Breast epithelium (tissue), 4 donors: ENCODE data around the gene IFNW1. TPM values are rescaled to one million over a fixed set of nuclear protein-coding genes. Genes with fewer than 3 reads are reported as not detected.

ENCODE experiments used
- DNase-seq, 2 donors: peaks; one replicate each; pipeline ENCODE4 v3.0.0-alpha.2; 2019; ENCODE audit warnings: low spot score in 2 of 2
- H3K27ac ChIP-seq, 2 donors: fragments of 200-600 bp; sonication (generic) in 1 of 2; one replicate each; pipeline ENCODE4 v1.5.1; 2016 to 2019; ENCODE audit warnings: mild to moderate bottlenecking in 1 of 2
- H3K27me3 ChIP-seq, 2 donors: fragments of 200-600 bp; sonication (generic) in 1 of 2; one replicate each; pipeline versions ENCODE4 v1.5.1 to v1.6.0; 2017 to 2019; ENCODE audit warnings: control low read depth in 1 of 2, mild to moderate bottlenecking in 1 of 2
- H3K36me3 ChIP-seq: fragments of 200-600 bp; one replicate; pipeline ENCODE4 v1.5.1; 2019
- H3K4me1 ChIP-seq, 2 donors: fragments of 200-600 bp; sonication (generic); one replicate each; pipeline ENCODE4 v1.5.1; 2016 to 2019; ENCODE audit warnings: control low read depth in 1 of 2
- H3K4me3 ChIP-seq, 3 donors: fragments of 200-600 bp; sonication (generic); 1 replicate in 2 of 3; 2 replicates in 1 of 3; pipeline ENCODE4 v1.5.1; 2016 to 2019; ENCODE audit warnings: mild to moderate bottlenecking in 3 of 3, moderate library complexity in 2 of 3
- H3K9me3 ChIP-seq, 2 donors: fragments of 200-600 bp; sonication (generic) in 1 of 2; one replicate each; pipeline ENCODE4 v1.5.1; 2016 to 2019; ENCODE audit warnings: control low read depth in 1 of 2
- POLR2A ChIP-seq: fragments of 450-650 bp; IDR thresholded peaks from one replicate; pipeline ENCODE4 v1.6.1; 2016; ENCODE audit warnings: antibody characterized with exemption, mild to moderate bottlenecking, moderate library complexity
- POLR2AphosphoS5 ChIP-seq, 3 donors: sonication (generic); formaldehyde crosslinking; IDR thresholded peaks; one replicate each; pipeline ENCODE4 v1.6.1; 2017; ENCODE audit warnings: antibody characterized with exemption in 3 of 3
- intact Hi-C: fragments of 100-400 bp; cut with DNase I; formaldehyde crosslinking; loops from one replicate; pipeline ENCODE4 v1.15.1; 2023; ENCODE audit warnings: low total_unique reads
- total RNA-seq, 3 donors: library from RNA; depleted of rRNA; stranded (reverse); fragments of >200 nt; gene quantifications; one replicate each; pipeline ENCODE4 v1.1.0, GENCODE V29; 2016
- TF ChIP-seq, protein P1 (sequence below), 3 donors: fragments of 450-650 bp; IDR thresholded peaks; one replicate each; pipeline ENCODE4 v1.5.1; 2016 to 2017; ENCODE audit warnings: antibody characterized with exemption in 3 of 3, mild to moderate bottlenecking in 3 of 3, moderate library complexity in 3 of 3

The IFNW1 gene
- total RNA-seq, 3 donors from 2014 or later = not detected

DNA sequence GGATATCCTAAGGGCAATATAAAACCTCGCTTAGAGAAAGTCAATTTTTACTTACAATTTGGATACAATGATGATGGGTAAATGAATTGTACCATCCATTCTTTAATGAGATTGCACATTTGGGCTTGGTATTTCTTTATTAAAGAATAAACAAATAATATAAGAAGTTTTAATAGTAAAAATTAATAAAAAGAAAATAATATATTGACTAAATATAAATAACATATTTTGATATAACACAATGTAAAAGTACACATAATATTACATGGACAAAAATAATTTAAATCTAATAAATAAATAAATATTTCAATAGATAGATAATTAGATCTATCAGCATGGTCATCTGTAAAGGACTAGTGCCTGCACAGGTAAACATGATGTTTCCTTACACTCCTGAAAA lies 23.9 kb upstream of the IFNW1 start:
- H3K9me3 ChIP-seq = no peaks in the 10 kb centered on the region
- DNase-seq = no peak
- no peaks in the 10 kb centered on the region for H3K4me1 ChIP-seq
- H3K27ac ChIP-seq = no peak overlapping the region
- intact Hi-C loops = no loop called here
- TF ChIP-seq POLR2AphosphoS5 (IDR thresholded peaks at IDR 0.05) (no peak), POLR2A (no peak)
- TF ChIP-seq, protein P1, sequence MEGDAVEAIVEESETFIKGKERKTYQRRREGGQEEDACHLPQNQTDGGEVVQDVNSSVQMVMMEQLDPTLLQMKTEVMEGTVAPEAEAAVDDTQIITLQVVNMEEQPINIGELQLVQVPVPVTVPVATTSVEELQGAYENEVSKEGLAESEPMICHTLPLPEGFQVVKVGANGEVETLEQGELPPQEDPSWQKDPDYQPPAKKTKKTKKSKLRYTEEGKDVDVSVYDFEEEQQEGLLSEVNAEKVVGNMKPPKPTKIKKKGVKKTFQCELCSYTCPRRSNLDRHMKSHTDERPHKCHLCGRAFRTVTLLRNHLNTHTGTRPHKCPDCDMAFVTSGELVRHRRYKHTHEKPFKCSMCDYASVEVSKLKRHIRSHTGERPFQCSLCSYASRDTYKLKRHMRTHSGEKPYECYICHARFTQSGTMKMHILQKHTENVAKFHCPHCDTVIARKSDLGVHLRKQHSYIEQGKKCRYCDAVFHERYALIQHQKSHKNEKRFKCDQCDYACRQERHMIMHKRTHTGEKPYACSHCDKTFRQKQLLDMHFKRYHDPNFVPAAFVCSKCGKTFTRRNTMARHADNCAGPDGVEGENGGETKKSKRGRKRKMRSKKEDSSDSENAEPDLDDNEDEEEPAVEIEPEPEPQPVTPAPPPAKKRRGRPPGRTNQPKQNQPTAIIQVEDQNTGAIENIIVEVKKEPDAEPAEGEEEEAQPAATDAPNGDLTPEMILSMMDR (IDR thresholded peaks at IDR 0.05) = no peak
- H3K36me3 ChIP-seq = no peaks in the 10 kb centered on the region
- no peaks in the 10 kb centered on the region for H3K27me3 ChIP-seq
- H3K4me3 ChIP-seq = no peak overlapping the region

- no peak for DNase-seq
- Histone ChIP-seq H3K4me1 (no peaks in the 10 kb centered on the region), H3K27ac (no peak overlapping the region), H3K4me3 (no peak overlapping the region), H3K27me3 (no peaks in the 10 kb centered on the region), H3K36me3 (no peaks in the 10 kb centered on the region), H3K9me3 (peaks cover 0 to 13% of the 10 kb centered on the region in 2 donors)
- TF ChIP-seq, protein P1 (IDR thresholded peaks at IDR 0.05) = no peak
- no peak for TF ChIP-seq POLR2A
- no peak for TF ChIP-seq POLR2AphosphoS5 (IDR thresholded peaks at IDR 0.05)
- intact Hi-C loops = no loop called here
These were observed 18.5 kb upstream of the IFNW1 start for GRCh38 chr9:21160178-21160577.

DNA sequence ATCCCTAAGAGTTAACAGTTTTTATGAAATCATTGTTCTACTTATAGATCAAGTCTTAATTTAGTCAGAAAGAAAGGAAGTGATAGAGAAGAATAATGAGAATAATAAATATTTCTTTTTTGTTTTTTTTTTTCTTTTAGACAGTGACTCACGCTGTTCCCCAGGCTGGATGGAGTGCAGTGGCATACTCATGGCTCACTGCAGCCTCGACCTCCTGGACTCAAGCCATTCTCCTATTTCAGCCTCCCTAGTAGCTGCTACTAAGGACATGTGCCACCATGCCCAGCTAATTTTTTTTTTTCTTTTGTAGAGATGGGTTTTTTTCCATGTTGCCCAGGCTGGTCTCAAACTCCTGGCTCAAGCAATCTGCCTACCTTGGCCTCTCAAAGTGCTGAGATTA lies 13.9 kb upstream of the IFNW1 start:
- no peak overlapping the region for H3K27ac ChIP-seq
- H3K36me3 ChIP-seq = no peaks in the 10 kb centered on the region
- peaks cover 0 to 13% of the 10 kb centered on the region in 2 donors for H3K9me3 ChIP-seq
- no peak overlapping the region for H3K4me3 ChIP-seq
- no peaks in the 10 kb centered on the region for H3K4me1 ChIP-seq
- no peak for TF ChIP-seq POLR2A
- TF ChIP-seq, protein P1 (IDR thresholded peaks at IDR 0.05) = no peak
- no peak for TF ChIP-seq POLR2AphosphoS5 (IDR thresholded peaks at IDR 0.05)
- no peaks in the 10 kb centered on the region for H3K27me3 ChIP-seq
- no peak for DNase-seq
- intact Hi-C loops = no loop called here

GRCh38 chr9:21154018-21154608 lies 12.5 kb upstream of the IFNW1 start:
- no peaks in the 10 kb centered on the region for H3K36me3 ChIP-seq
- DNase-seq = no peak
- H3K27ac ChIP-seq = no peak overlapping the region
- no peaks in the 10 kb centered on the region for H3K27me3 ChIP-seq
- TF ChIP-seq POLR2A = no peak
- intact Hi-C loops = no loop called here
- no peaks in the 10 kb centered on the region for H3K4me1 ChIP-seq
- no peak overlapping the region for H3K4me3 ChIP-seq
- H3K9me3 ChIP-seq = peaks cover 0 to 13% of the 10 kb centered on the region in 2 donors

DNA sequence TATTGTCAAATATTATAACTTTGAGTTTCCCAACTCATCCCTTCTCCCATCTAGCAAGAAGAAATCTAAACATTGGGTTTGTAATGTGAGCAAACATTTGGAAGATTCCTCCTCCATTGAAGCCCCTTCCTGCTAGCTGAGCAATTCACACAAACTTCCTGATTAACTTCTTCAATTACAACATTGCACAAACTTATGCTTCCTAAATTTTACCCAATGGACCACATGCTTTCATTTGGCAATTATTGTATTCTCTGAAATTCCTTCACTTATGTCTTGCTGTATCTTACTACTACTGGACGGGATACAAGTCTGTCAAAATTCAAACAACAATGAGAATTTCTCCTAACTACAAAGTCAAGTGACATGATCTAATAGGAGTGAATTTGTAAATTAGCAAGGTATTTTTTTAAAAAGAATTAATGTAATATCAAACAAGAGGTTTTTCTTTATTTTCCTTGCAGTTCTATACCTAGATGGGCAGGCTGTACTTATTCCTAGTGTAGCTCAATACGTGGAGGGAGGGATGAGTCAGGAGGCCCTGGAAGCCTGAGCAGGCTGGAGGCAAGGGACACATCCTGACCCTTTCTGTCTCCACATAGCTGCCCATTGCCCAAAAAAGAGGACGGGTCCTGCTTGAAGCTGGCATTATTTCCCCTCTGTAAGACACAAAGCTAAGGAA lies 11.8 kb upstream of the IFNW1 start:
- no peaks in the 10 kb centered on the region for H3K4me1 ChIP-seq
- no peaks in the 10 kb centered on the region for H3K36me3 ChIP-seq
- peaks cover 0 to 15% of the 10 kb centered on the region in 2 donors for H3K9me3 ChIP-seq
- H3K4me3 ChIP-seq = no peak overlapping the region
- no peaks in the 10 kb centered on the region for H3K27me3 ChIP-seq
- no peak for TF ChIP-seq POLR2AphosphoS5 (IDR thresholded peaks at IDR 0.05)
- TF ChIP-seq POLR2A = no peak
- TF ChIP-seq, protein P1 (IDR thresholded peaks at IDR 0.05) = no peak
- H3K27ac ChIP-seq = no peak overlapping the region
- intact Hi-C loops = no loop called here
- DNase-seq = no peak
